Heart left ventricle (tissue), 13 donors: Measurements from ENCODE around the gene SMIM11.

Experiments used
- POLR2A ChIP-seq, 2 donors: fragments of 450-650 bp; IDR thresholded peaks; one replicate each; pipeline ENCODE4 v1.6.1; 2017; ENCODE audit warnings: antibody characterized with exemption in 2 of 2, mild to moderate bottlenecking in 2 of 2, moderate library complexity in 2 of 2
- TF ChIP-seq, protein P1 (sequence below), 12 donors: fragments of 200-600 bp; sonication (generic) in 4 of 12; IDR thresholded peaks; one replicate each; pipeline versions ENCODE4 v1.5.0 to v1.8.0; 2018 to 2022; ENCODE audit warnings: antibody characterized with exemption in 12 of 12, mild to moderate bottlenecking in 5 of 12
- donor health status: ischemic (EF 13 %, LVEDD 7.1; RV severe dilation, severe dysfunction).
- donor health status: DM: no; HTN: yes; CAD: no.
- donor health status: DM: no; HTN: no; CAD: no.
- donor health status: ischemic (EF 25% LVEDD 6.9; RV normal size, moderate dysfunction).
- donor health status: ischemic (EF 25% LVEDD 5.7; RV mildly dilated, moderate dysfunction).
- donor health status: ischemic (EF 35%, LVEDD 5.7; RV mildly dilated, moderate dysfunction).
- donor health status: nonischemic (EF 11% LVEDD 7.7; RV severe dilation, severe dysfunction).
- donor health status: DM: yes; HTN: yes; CAD: no.
- donor health status: PGD.
- donor health status: ischemic (EF 29% LVEDD 5.4; RV normal size, mild dysfunction).
- donor health status: nonischemic (EF 23%, LVEDD 6.1; RV moderate dilation, normal function).

DNA sequence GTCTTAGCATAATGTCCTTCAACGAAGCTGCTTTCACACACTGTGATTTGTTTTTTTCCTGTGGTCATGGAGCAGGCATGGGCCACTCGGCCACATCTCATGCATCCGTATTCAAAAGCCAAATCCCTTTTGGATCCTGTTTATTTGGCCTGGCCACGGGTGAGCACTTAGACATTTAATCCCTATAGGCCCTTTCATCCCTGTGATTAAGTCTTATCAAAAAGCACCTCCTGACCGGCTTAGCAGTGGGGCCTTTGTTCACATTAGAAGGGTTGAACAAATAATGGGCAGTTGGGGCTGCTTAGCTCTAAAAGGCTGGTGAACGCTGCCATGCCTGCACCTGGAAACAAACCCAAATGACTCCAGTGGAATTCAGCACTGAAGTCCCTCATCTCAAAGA, 9.5 kb upstream of the SMIM11 start:
- TF ChIP-seq, protein P1, sequence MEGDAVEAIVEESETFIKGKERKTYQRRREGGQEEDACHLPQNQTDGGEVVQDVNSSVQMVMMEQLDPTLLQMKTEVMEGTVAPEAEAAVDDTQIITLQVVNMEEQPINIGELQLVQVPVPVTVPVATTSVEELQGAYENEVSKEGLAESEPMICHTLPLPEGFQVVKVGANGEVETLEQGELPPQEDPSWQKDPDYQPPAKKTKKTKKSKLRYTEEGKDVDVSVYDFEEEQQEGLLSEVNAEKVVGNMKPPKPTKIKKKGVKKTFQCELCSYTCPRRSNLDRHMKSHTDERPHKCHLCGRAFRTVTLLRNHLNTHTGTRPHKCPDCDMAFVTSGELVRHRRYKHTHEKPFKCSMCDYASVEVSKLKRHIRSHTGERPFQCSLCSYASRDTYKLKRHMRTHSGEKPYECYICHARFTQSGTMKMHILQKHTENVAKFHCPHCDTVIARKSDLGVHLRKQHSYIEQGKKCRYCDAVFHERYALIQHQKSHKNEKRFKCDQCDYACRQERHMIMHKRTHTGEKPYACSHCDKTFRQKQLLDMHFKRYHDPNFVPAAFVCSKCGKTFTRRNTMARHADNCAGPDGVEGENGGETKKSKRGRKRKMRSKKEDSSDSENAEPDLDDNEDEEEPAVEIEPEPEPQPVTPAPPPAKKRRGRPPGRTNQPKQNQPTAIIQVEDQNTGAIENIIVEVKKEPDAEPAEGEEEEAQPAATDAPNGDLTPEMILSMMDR (IDR thresholded peaks at IDR 0.05), result no peak
- no peak for TF ChIP-seq POLR2A (IDR thresholded peaks at IDR 0.05)
